ENCODE results near the gene FAM151A. TPM values are rescaled to one million over a fixed set of nuclear protein-coding genes. Genes with fewer than 3 reads are reported as not detected.

The FAM151A gene
- polyA plus RNA-seq, 1 donor (not counting 4 experiments of a cell fraction or from before 2014, with no cell fraction given) = 0.07 TPM

- H3K36me3 ChIP-seq (ENCODE audit: control insufficient read depth in 2 of 2, extremely low read depth in 1 of 2, insufficient read depth in 2 of 2, low read length in 2 of 2) = no peaks in the 10 kb centered on the region
- no peak overlapping the region for H3K4me2 ChIP-seq (ENCODE audit: control insufficient read depth, extremely low read depth, insufficient read depth, low read depth, low read length)
- dilution Hi-C loops (cut with MboI; ENCODE audit: extremely low pct_ligation_motif_present, low sequenced_read_pairs) = no loop called here
- no peak for DNase-seq (ENCODE audit: low read depth, low spot score)
- H3K27ac ChIP-seq (ENCODE audit: control insufficient read depth, insufficient read depth, low read length) = no peak overlapping the region
- no peaks in the 10 kb centered on the region for H3K79me2 ChIP-seq (ENCODE audit: control insufficient read depth, insufficient read depth, low read length)
- FAIRE-seq = no peak
- no peaks in the 10 kb centered on the region for H3K9me3 ChIP-seq (ENCODE audit: control insufficient read depth, low read depth, low read length)
- no peak overlapping the region for H3K4me3 ChIP-seq (ENCODE audit: control insufficient read depth in 2 of 3, extremely low read depth in 1 of 3, insufficient read depth in 2 of 3, low read depth in 1 of 3, low read length in 3 of 3)
- H3K9me1 ChIP-seq (ENCODE audit: control insufficient read depth, extremely low read depth, insufficient read depth, low read length) = no peaks in the 10 kb centered on the region
- TF ChIP-seq EZH2 (IDR thresholded peaks at IDR 0.05; ENCODE audit: low read length) (no peak), CTCF (optimal IDR thresholded peaks at IDR 0.05 in 1 of 3, IDR thresholded peaks at IDR 0.05 in 1 of 3, conservative IDR thresholded peaks at IDR 0.05 in 1 of 3; ENCODE audit: extremely low read depth in 1 of 3, insufficient read depth in 2 of 3, low read length in 3 of 3) (no peak)
- no peak overlapping the region for H3K9ac ChIP-seq (ENCODE audit: control insufficient read depth, extremely low read depth, insufficient read depth, low read length)
- no peak overlapping the region for H2AFZ ChIP-seq (ENCODE audit: control insufficient read depth, low read length)
- no peaks in the 10 kb centered on the region for H4K20me1 ChIP-seq (ENCODE audit: control insufficient read depth, extremely low read depth, insufficient read depth, low read length)
- no peaks in the 10 kb centered on the region for H3K27me3 ChIP-seq (ENCODE audit: control insufficient read depth, extremely low read depth, insufficient read depth, low read length)
- no peaks in the 10 kb centered on the region for H3K4me1 ChIP-seq (ENCODE audit: control insufficient read depth, extremely low read depth, insufficient read depth, low read length)
These were observed 32.1 kb downstream of the FAM151A start for GRCh38 chr1:54591127-54591756.

DNA sequence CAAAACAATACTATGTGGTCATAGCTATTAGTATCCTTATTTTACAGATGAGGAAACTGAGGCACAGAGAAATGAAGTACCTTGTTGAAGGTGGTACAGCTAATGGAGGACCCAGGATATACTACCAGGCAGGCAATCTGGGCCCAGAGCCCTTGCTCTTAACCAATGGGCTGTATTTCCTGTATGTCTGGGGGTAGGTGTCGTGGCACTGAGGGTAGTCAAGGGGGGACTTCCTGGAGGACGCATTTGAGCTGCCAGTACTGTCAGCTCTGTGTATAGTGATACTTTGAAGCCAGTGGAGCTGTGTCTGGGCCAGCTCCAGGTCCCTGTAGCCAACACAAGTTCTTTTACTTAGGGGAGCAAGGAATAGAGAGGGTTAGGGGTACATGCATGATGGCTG is 34.9 kb downstream of the FAM151A start:
- no peaks in the 10 kb centered on the region for H3K9me3 ChIP-seq (ENCODE audit: control insufficient read depth, low read depth, low read length)
- H3K9me1 ChIP-seq (ENCODE audit: control insufficient read depth, extremely low read depth, insufficient read depth, low read length) = no peaks in the 10 kb centered on the region
- no peak overlapping the region for H3K9ac ChIP-seq (ENCODE audit: control insufficient read depth, extremely low read depth, insufficient read depth, low read length)
- DNase-seq (ENCODE audit: low read depth, low spot score) (no peak), FAIRE-seq (no peak)
- TF ChIP-seq CTCF (optimal IDR thresholded peaks at IDR 0.05 in 1 of 3, IDR thresholded peaks at IDR 0.05 in 1 of 3, conservative IDR thresholded peaks at IDR 0.05 in 1 of 3; ENCODE audit: extremely low read depth in 1 of 3, insufficient read depth in 2 of 3, low read length in 3 of 3) (no peak), EZH2 (IDR thresholded peaks at IDR 0.05; ENCODE audit: low read length) (no peak)
- no peaks in the 10 kb centered on the region for H4K20me1 ChIP-seq (ENCODE audit: control insufficient read depth, extremely low read depth, insufficient read depth, low read length)
- dilution Hi-C loops (cut with MboI; ENCODE audit: extremely low pct_ligation_motif_present, low sequenced_read_pairs) = no loop called here
- no peak overlapping the region for H3K4me2 ChIP-seq (ENCODE audit: control insufficient read depth, extremely low read depth, insufficient read depth, low read depth, low read length)
- H3K4me3 ChIP-seq (ENCODE audit: control insufficient read depth in 2 of 3, extremely low read depth in 1 of 3, insufficient read depth in 2 of 3, low read depth in 1 of 3, low read length in 3 of 3) = no peak overlapping the region
- no peak overlapping the region for H3K27ac ChIP-seq (ENCODE audit: control insufficient read depth, insufficient read depth, low read length)
- H3K36me3 ChIP-seq (ENCODE audit: control insufficient read depth in 2 of 2, extremely low read depth in 1 of 2, insufficient read depth in 2 of 2, low read length in 2 of 2) = no peaks in the 10 kb centered on the region
- H2AFZ ChIP-seq (ENCODE audit: control insufficient read depth, low read length) = no peak overlapping the region
- no peaks in the 10 kb centered on the region for H3K79me2 ChIP-seq (ENCODE audit: control insufficient read depth, insufficient read depth, low read length)
- H3K27me3 ChIP-seq (ENCODE audit: control insufficient read depth, extremely low read depth, insufficient read depth, low read length) = no peaks in the 10 kb centered on the region
- no peaks in the 10 kb centered on the region for H3K4me1 ChIP-seq (ENCODE audit: control insufficient read depth, extremely low read depth, insufficient read depth, low read length)

Measured in keratinocyte (primary cell).